ENCODE measurements around the gene PROK2. TPM values are rescaled to one million over a fixed set of nuclear protein-coding genes. Genes with fewer than 3 reads are reported as not detected.

Gene PROK2
- total RNA-seq, 1 experiment from 2014 or later: not detected

Other genes starting within 250 kb of the PROK2 start
- 35.3 and 36.0 TPM in 2 replicates for gene FOXP1, start 201.4 kb downstream of the PROK2 start, total RNA-seq (2014; rRNA removed)
- 2.2 and 2.5 TPM in 2 replicates for gene EIF4E3, start 59.7 kb downstream of the PROK2 start, total RNA-seq (2014; rRNA removed)
- gene GPR27, start 31.3 kb downstream of the PROK2 start, total RNA-seq (2014; rRNA removed): 0.07 and 0.58 TPM in 2 replicates

Measured in PC-3 (cell line).